GM12891 (cell line): ENCODE data around the gene CMBL.

Experiments used
- PAX5 ChIP-seq: IDR thresholded peaks from 2 replicates; pipeline ENCODE4 v1.6.1; 2011; ENCODE audit warnings: low read length, moderate library complexity, mild to moderate bottlenecking; ENCODE audit not compliant: insufficient read depth, severe bottlenecking
- POLR2A ChIP-seq: IDR thresholded peaks from 2 replicates; pipeline ENCODE4 v1.6.1; 2011; ENCODE audit warnings: low read depth, low read length, control low read depth
- POLR2AphosphoS5 ChIP-seq: IDR thresholded peaks from 2 replicates; pipeline ENCODE4 v1.6.1; 2011; ENCODE audit warnings: low read depth, low read length, control low read depth
- POU2F2 ChIP-seq: IDR thresholded peaks from 2 replicates; pipeline ENCODE4 v1.6.1; 2011; ENCODE audit warnings: low read depth, mild to moderate bottlenecking, control low read depth, low read length, moderate library complexity
- SPI1 ChIP-seq: IDR thresholded peaks from 2 replicates; pipeline ENCODE4 v1.6.1; 2011; ENCODE audit warnings: low read depth, low read length, control low read depth
- TAF1 ChIP-seq: IDR thresholded peaks from 2 replicates; pipeline ENCODE4 v1.6.1; 2011; ENCODE audit warnings: low read depth, low read length, control low read depth

GRCh38 chr5:10332301-10332700 is 24.6 kb upstream of the CMBL start:
- TF ChIP-seq POLR2AphosphoS5 (no peak), POLR2A (no peak), TAF1 (no peak), PAX5 (no peak), SPI1 (no peak), POU2F2 (no peak)
